Lung (tissue), 12 donors: ENCODE results near the gene C1orf53. TPM values are rescaled to one million over a fixed set of nuclear protein-coding genes. Genes with fewer than 3 reads are reported as not detected.

ENCODE experiments used
- ATAC-seq: fragments of 200-7000 bp; cut with Tn5 transposase; one replicate; pipeline ENCODE4 v1.9.1; 2020; ENCODE audit warnings: moderate number of reproducible peaks; ENCODE audit not compliant: insufficient read depth, low FRiP score
- DNase-seq, 3 donors: peaks; one replicate each; pipeline ENCODE4 v3.0.0-alpha.2; 2013 to 2017
- H3K27ac ChIP-seq, 2 donors: one replicate each; pipeline ENCODE4 v1.5.1; 2013; ENCODE audit warnings: mild to moderate bottlenecking in 2 of 2, moderate library complexity in 2 of 2, control low read depth in 1 of 2, inconsistent platforms in 1 of 2, low read depth in 1 of 2, low read length in 1 of 2
- H3K27me3 ChIP-seq, 3 donors: one replicate each; pipeline ENCODE4 v1.5.1; 2013; ENCODE audit warnings: low read length in 2 of 3; ENCODE audit not compliant: control insufficient read depth in 3 of 3, insufficient read depth in 3 of 3
- H3K36me3 ChIP-seq, 4 donors: one replicate each; pipeline ENCODE4 v1.5.1; 2013; ENCODE audit warnings: low read length in 4 of 4, mild to moderate bottlenecking in 1 of 4, moderate library complexity in 1 of 4; ENCODE audit not compliant: control insufficient read depth in 4 of 4, insufficient read depth in 4 of 4
- H3K4me1 ChIP-seq, 5 donors: one replicate each; pipeline ENCODE4 v1.5.1; 2013; ENCODE audit warnings: low read length in 5 of 5, mild to moderate bottlenecking in 2 of 5, moderate library complexity in 1 of 5; ENCODE audit not compliant: control insufficient read depth in 5 of 5, insufficient read depth in 5 of 5
- H3K4me3 ChIP-seq: one replicate; pipeline ENCODE4 v1.5.1; 2013; ENCODE audit warnings: mild to moderate bottlenecking, control low read depth, moderate library complexity
- H3K9ac ChIP-seq, 2 donors: one replicate each; pipeline ENCODE4 v1.5.1; 2013; ENCODE audit warnings: low read length in 2 of 2, control low read depth in 1 of 2; ENCODE audit not compliant: insufficient read depth in 1 of 2
- H3K9me3 ChIP-seq, 4 donors: one replicate each; pipeline ENCODE4 v1.5.1; 2013; ENCODE audit warnings: low read length in 3 of 4, mild to moderate bottlenecking in 1 of 4, moderate library complexity in 1 of 4; ENCODE audit not compliant: control insufficient read depth in 4 of 4, insufficient read depth in 3 of 4
- CTCF ChIP-seq: IDR thresholded peaks from 2 replicates; pipeline ENCODE4 v1.5.1; 2012; ENCODE audit warnings: mild to moderate bottlenecking; ENCODE audit errors: control extremely low read depth, extremely low read depth
- WGBS, 2 donors: extraction: QIAGEN DNeasy Blood & Tissue Kit; methylation state at CpG; one replicate each; pipeline ENCODE4 v1.1.7; 2013; 5-methylcytosine and 5-hydroxymethylcytosine counted together
- polyA plus RNA-seq, 2 donors: library from polyadenylated mRNA; stranded (reverse); fragments of 200-250 nt; gene quantifications; one replicate each; pipeline ENCODE4 v1.2.1, GENCODE V29; 2013
- total RNA-seq, 2 donors: library from RNA; depleted of rRNA in 1 of 2; stranded (reverse); fragments of >200 nt in 1 of 2; gene quantifications; one replicate each; pipeline ENCODE4 v1.2.1, GENCODE V29; 2014 to 2021
- donor health status: control.
- donor health status: control.
- donor health status: Bipolar disorder and iron deficiency.
- donor health status: healthy.
- donor health status: DM: yes; HTN: yes; CAD: no.

Gene C1orf53
- total and polyA plus RNA-seq, 4 donors, result 3.6 to 23.7 (median 7.4) TPM

GRCh38 chr1:197921235-197922069, 19.0 kb downstream of the C1orf53 start:
- peaks cover 0 to 37% (median 6%) of the 10 kb centered on the region in 5 donors for H3K4me1 ChIP-seq
- H3K9me3 ChIP-seq, result peaks cover 0 to 10% (median 0%) of the 10 kb centered on the region in 4 donors
- peaks cover 0 to 71% (median 63%) of the 10 kb centered on the region in 3 donors for H3K27me3 ChIP-seq
- DNase-seq (peak in 1 of 3 donors; percentile 34), ATAC-seq (no peak)
- no peak for TF ChIP-seq CTCF
- 16 to 31% methylated on average over 32 to 33 of the region's 33 CpGs for WGBS, 2 donors
- no peak overlapping the region for H3K9ac ChIP-seq
- no peak overlapping the region for H3K4me3 ChIP-seq
- no peak overlapping the region for H3K27ac ChIP-seq
- no peaks in the 10 kb centered on the region for H3K36me3 ChIP-seq

GRCh38 chr1:197922070-197922390, 19.6 kb downstream of the C1orf53 start:
- ATAC-seq, result no peak
- Histone ChIP-seq H3K9ac (no peak overlapping the region), H3K9me3 (peaks cover 0 to 10% (median 0%) of the 10 kb centered on the region in 4 donors), H3K27me3 (peaks cover 0 to 65% (median 60%) of the 10 kb centered on the region in 3 donors), H3K4me3 (no peak overlapping the region), H3K4me1 (peaks cover 0 to 32% (median under 1%) of the 10 kb centered on the region in 5 donors), H3K27ac (no peak overlapping the region), H3K36me3 (no peaks in the 10 kb centered on the region)
- no peak for DNase-seq
- 78 to 90% methylated on average over 2 of the region's 2 CpGs for WGBS, 2 donors
- no peak for TF ChIP-seq CTCF

GRCh38 chr1:197923038-197923437, 20.6 kb downstream of the C1orf53 start:
- Histone ChIP-seq H3K27me3 (peaks cover 2 to 59% (median 54%) of the 10 kb centered on the region in 3 donors), H3K9me3 (peaks cover 0 to 7% (median 0%) of the 10 kb centered on the region in 4 donors), H3K36me3 (no peaks in the 10 kb centered on the region), H3K9ac (no peak overlapping the region), H3K4me3 (no peak overlapping the region), H3K27ac (no peak overlapping the region), H3K4me1 (peaks cover 0 to 21% (median 0%) of the 10 kb centered on the region in 5 donors)
- no peak for ATAC-seq
- WGBS, 2 donors, result 60 to 73% methylated on average over 12 of the region's 12 CpGs
- TF ChIP-seq CTCF, result no peak
- no peak for DNase-seq
